DMS 273 (cell line): ENCODE data around the gene HCRTR1.
A peak's percentile ranks its signal among the peaks of the same experiment; 100 is the strongest.

Experiments
- DNase-seq: peaks from one replicate; lab custom pipeline; 2025; ENCODE audit not compliant: unreplicated experiment; lab: John Stamatoyannopoulos, UW

Gene HCRTR1

GRCh38 chr1:31596737-31597097 lies 20.8 kb upstream of the HCRTR1 start:
- DNase-seq, result peak; percentile 67

- no peak for DNase-seq
These were observed 18.5 kb upstream of the HCRTR1 start for GRCh38 chr1:31598980-31599379.

- DNase-seq, result no peak
These were observed 16.8 kb upstream of the HCRTR1 start for GRCh38 chr1:31600641-31601040.

- DNase-seq, result no peak
These were observed 15.4 kb upstream of the HCRTR1 start for GRCh38 chr1:31602081-31602480.

GRCh38 chr1:31605908-31606427 lies 11.5 kb upstream of the HCRTR1 start:
- no peak for DNase-seq

GRCh38 chr1:31607360-31607759 lies 10.1 kb upstream of the HCRTR1 start:
- no peak for DNase-seq

GRCh38 chr1:31609514-31610118 lies 7.9 kb upstream of the HCRTR1 start:
- DNase-seq, result no peak

GRCh38 chr1:31614414-31615005 lies 3.0 kb upstream of the HCRTR1 start:
- no peak for DNase-seq

GRCh38 chr1:31615414-31615813 lies 2.1 kb upstream of the HCRTR1 start:
- no peak for DNase-seq

- DNase-seq, result no peak
These were observed 1.6 kb upstream of the HCRTR1 start for GRCh38 chr1:31615939-31616338.

GRCh38 chr1:31617916-31618746 lies 642 bp downstream of the HCRTR1 start:
- peak; percentile 81 for DNase-seq

- DNase-seq, result no peak
These were observed 1.7 kb downstream of the HCRTR1 start for GRCh38 chr1:31618916-31619846.

- DNase-seq, result no peak
These were observed 3.4 kb downstream of the HCRTR1 start for GRCh38 chr1:31620631-31621497.

GRCh38 chr1:31621498-31621820 lies 4.0 kb downstream of the HCRTR1 start:
- DNase-seq, result no peak

- DNase-seq, result no peak
These were observed 4.6 kb downstream of the HCRTR1 start for GRCh38 chr1:31621847-31622730.

- no peak for DNase-seq
These were observed 5.9 kb downstream of the HCRTR1 start for GRCh38 chr1:31623365-31623764.

- DNase-seq, result no peak
These were observed 6.8 kb downstream of the HCRTR1 start for GRCh38 chr1:31624309-31624708.

- no peak for DNase-seq
These were observed 7.4 kb downstream of the HCRTR1 start for GRCh38 chr1:31624731-31625514.
